GM12864 (cell line): ENCODE measurements around the gene BCOR.

Experiments
- DNase-seq: peaks from one replicate; pipeline ENCODE4 v3.0.0-alpha.2; 2011; ENCODE audit warnings: low read depth
- H3K4me3 ChIP-seq: 2 replicates; pipeline ENCODE4 v1.5.1; 2011; ENCODE audit warnings: mild to moderate bottlenecking, low read depth, low read length, control low read depth
- TF ChIP-seq, protein P1 (sequence below): IDR thresholded peaks from 2 replicates; pipeline ENCODE4 v1.5.1; 2011; ENCODE audit warnings: low read depth, mild to moderate bottlenecking, moderate library complexity, low read length, control low read depth, inconsistent platforms; ENCODE audit errors: missing control alignments

The BCOR gene

DNA sequence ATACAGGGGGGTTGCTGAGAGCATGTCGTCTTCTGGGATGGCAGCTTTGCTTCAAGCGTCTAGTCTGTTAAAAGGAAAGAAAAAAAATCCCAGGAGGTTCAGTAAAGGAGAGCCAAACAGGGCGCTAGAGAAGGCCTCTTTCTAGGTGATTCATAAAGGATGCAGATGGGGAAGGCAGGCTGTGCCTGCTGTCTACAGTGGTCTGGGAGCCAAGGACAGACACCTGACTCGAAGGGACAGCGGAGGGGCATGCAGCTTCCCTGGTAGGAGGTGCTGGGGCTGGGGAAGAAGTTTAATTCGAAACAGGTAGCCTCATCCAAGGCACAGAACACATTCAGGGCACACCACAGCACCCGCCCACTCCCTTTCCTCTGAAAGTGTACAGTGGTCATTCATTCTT lies 19.9 kb downstream of the BCOR start:
- DNase-seq = no peak
- H3K4me3 ChIP-seq = no peak overlapping the region
- TF ChIP-seq, protein P1, sequence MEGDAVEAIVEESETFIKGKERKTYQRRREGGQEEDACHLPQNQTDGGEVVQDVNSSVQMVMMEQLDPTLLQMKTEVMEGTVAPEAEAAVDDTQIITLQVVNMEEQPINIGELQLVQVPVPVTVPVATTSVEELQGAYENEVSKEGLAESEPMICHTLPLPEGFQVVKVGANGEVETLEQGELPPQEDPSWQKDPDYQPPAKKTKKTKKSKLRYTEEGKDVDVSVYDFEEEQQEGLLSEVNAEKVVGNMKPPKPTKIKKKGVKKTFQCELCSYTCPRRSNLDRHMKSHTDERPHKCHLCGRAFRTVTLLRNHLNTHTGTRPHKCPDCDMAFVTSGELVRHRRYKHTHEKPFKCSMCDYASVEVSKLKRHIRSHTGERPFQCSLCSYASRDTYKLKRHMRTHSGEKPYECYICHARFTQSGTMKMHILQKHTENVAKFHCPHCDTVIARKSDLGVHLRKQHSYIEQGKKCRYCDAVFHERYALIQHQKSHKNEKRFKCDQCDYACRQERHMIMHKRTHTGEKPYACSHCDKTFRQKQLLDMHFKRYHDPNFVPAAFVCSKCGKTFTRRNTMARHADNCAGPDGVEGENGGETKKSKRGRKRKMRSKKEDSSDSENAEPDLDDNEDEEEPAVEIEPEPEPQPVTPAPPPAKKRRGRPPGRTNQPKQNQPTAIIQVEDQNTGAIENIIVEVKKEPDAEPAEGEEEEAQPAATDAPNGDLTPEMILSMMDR = no peak

DNA sequence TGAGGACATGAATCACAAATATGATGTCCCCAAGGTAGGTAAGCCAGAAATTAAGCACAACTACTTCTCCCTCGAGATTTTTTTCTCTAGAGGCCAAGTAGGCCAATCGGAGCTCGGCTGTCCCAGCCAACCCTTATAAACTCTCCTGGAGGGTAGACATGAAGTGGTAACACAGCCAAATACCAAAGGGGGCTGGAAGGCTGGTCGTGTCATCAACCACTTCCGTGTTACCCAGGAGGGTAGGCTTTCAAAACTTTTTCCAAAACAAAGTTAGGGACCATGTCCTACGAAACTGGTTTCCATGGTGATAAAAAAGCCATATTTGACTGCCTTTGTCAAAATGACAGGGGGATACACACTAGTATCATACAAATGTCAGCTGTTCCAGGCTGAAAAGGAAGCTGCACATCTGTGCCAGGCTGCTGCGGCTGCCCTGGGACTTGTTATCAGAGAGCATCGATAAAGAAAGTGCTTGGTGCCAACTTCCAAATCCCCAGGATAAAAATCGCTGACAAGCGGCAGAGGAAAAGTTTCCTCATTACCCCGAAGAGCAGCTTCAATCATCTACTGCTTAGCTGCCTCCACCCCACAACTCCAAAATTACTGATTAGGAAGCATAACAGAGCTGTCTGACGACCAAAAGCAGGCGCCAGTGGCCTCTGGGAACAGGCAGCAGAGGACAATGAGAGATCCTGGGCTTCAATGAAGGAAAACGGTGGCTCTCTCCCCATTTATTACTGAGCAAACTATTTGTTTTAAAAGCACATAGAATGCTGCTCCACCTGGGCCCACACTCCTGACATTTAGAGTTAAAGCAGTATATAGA lies 20.8 kb downstream of the BCOR start:
- H3K4me3 ChIP-seq = no peak overlapping the region
- no peak for DNase-seq
- TF ChIP-seq, protein P1 = no peak

DNA sequence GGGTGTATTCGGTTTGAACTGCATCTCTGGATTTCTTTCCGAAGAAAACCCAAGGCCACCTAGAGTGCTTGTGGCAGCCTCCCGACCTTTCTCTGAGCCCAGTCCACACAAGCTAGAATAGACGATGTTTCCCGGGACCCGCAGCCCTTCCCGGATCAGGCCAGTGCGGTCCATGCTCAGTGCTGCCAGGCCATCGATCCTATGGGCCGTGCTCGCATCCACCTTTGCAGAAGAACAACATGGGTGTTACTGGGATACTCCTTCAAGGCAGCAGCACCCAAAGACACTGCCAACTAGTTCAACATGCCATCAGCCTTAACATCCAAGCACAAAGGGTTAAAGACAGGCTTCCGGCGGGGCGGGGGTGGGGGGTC lies 22.8 kb downstream of the BCOR start:
- no peak overlapping the region for H3K4me3 ChIP-seq
- TF ChIP-seq, protein P1 = no peak
- no peak for DNase-seq

DNA sequence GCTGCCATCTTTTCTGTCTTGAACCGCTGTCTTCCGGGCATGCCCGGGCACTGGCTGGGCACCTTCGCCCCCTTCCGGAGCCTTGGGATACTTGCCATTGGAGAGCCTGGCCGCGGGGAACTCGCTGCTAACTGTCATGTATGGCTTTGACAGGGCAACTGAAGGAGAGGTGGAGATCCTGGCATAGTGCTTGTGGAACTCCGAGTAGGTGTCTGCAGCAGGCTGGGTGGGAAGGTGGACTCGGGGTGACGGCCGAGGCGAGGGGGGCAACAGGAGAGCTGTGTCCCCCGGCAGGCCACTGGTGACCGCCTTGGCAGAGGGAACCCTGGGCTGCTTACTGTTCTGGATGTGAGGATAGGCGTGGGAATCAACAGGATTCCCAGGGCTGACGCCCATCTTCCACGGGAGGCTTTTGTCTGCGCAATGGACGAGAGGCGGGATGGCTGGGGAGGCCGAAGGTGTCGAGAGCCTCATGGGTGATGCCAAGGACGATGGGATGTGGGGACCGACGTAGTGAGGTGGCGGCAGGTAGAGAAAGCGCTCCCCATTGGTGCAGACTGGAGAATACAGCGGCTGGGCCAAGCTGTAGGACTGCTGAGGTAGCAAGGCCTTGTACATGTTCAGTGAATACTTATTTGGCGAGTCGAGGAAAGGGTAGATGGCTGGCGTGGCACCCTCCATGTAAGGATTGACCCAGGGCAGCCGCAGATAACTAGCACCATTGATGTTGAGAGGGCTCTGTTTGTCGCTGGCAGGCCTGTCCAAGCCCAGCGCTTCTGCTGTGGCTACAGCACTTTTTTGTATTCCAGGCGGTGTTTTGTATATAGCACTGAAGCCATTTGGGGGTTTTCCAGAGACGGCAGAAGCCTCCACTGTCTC lies 23.4 kb downstream of the BCOR start:
- TF ChIP-seq, protein P1 = no peak

DNA sequence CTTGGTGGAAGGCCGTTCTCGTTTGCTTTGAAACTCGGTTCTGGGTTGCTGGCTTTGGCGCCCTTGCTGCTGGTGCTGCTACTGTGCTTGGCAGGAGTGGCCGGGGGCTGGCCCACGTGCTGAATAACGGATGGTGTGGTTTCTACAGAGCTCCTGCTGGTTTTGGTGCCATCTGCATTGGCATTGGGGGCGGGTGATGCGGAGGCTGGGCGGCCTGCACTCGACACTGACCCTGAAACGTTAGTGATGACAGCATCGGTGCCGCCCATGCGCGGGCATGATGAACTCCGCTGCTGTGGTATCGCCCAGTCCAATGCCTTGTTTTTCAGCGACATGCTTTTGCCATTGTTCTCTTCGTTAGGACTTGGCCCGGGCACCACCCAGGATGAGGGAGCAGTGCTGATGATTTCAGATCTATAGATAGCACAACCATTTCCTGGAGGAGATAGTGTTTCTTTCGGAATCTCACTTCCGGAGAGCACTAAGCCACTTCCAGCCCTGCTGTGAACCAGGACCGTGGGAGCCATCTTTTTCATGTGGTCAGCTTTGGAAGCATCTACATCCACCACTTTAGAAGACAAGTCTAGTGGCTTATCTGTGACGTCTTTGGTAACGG lies 24.2 kb downstream of the BCOR start:
- H3K4me3 ChIP-seq = no peak overlapping the region
- TF ChIP-seq, protein P1 = no peak
- no peak for DNase-seq

More for the DNA sequence above, 23.4 kb downstream of the BCOR start:
- DNase-seq = no peak
- H3K4me3 ChIP-seq = no peak overlapping the region

DNA sequence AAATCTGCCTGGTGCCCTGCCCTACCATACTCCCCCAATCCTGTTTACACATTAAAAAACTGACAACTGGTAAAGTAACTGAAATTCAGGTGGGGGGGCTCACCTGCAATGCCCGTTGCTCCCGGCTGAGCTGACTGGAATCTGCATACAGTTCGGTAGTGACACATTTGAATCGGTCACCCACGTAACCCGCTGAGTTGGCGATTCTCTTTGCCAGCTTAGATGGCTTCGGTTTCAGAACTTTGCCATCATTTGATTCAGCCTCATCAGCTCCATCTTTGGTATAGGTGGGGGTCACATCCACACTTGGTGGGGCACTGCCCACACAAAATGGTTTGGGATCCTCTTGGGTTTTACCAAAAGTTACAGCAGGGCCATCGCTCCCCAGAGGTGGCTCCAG lies 25.5 kb downstream of the BCOR start:
- TF ChIP-seq, protein P1 = no peak
- H3K4me3 ChIP-seq = no peak overlapping the region
- DNase-seq = no peak
